Large intestine (tissue), 3 donors: Measurements from ENCODE around the gene CCDC71L. TPM values are rescaled to one million over a fixed set of nuclear protein-coding genes. Genes with fewer than 3 reads are reported as not detected.
A peak's percentile ranks its signal among the peaks of the same experiment; 100 is the strongest.

Experiments
- DNase-seq, 2 donors: peaks; one replicate each; pipeline versions ENCODE4 v3.0.0 to v3.0.0-alpha.2; 2013
- H3K27ac ChIP-seq: one replicate; pipeline ENCODE4 v1.5.1; 2013; ENCODE audit warnings: low read length
- H3K27me3 ChIP-seq: 2 replicates; pipeline ENCODE4 v1.6.1; 2013; ENCODE audit warnings: low read length; ENCODE audit not compliant: control insufficient read depth, insufficient read depth
- H3K36me3 ChIP-seq: 2 replicates; pipeline ENCODE4 v1.6.1; 2013; ENCODE audit warnings: low read length; ENCODE audit not compliant: control insufficient read depth, insufficient read depth
- H3K4me1 ChIP-seq: one replicate; pipeline ENCODE4 v1.6.1; 2013; ENCODE audit warnings: low read length; ENCODE audit not compliant: control insufficient read depth, insufficient read depth
- H3K4me3 ChIP-seq: one replicate; pipeline ENCODE4 v1.5.1; 2013; ENCODE audit warnings: low read length
- H3K9me3 ChIP-seq: one replicate; pipeline ENCODE4 v1.6.1; 2013; ENCODE audit warnings: mild to moderate bottlenecking, low read depth, low read length, moderate library complexity; ENCODE audit not compliant: control insufficient read depth
- WGBS: methylation state at CpG from one replicate; pipeline ENCODE4 v1.1.5; 2013; ENCODE audit warnings: low lambda C conversion rate; ENCODE audit not compliant: insufficient coverage; 5-methylcytosine and 5-hydroxymethylcytosine counted together
- polyA plus RNA-seq: library from polyadenylated mRNA; unstranded; fragments of 120-200 nt; gene quantifications from one replicate; pipeline ENCODE4 v1.2.1, GENCODE V29; 2013

The CCDC71L gene
- polyA plus RNA-seq, 1 donor: 11.5 TPM

DNA sequence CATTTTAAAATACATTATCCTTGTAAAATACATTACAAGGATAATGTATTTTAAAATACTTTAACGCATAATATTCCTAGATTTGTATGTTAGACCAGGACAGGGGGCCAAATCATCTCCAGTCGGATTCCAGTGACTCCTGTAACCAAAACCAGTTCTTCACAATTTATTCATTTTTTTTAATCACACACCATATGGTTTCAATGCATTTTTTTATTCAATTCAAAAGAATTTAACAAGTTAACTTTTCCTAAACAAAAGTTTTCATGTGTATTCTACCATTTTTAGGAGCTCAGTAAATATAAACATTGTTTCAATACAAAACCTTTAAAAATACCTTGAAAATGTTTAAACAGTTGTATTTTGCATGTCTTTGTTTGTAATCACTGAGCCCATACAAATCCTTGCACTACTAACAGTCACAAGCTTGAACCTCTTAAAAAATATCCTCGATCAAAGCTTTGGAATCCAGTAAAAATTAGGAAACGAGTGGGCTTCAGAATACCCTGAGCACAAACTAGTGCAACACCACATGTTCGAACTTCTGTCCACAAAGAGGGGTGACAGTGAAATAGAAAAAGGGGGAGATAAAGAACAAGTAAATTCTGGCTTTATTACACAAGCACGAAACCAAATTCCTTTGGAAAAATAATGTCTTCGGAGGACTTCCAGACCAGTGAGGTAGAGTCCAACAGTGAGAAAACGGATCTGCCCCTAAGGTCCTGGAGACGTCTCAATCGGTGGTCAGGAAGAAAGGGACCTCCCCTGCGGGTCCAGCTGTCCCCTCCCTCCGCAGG, 1.6 kb downstream of the CCDC71L start:
- H3K9me3 ChIP-seq: no peaks in the 10 kb centered on the region
- H3K27me3 ChIP-seq: no peaks in the 10 kb centered on the region
- DNase-seq: no peak
- peak overlapping the region; percentile 93 for H3K4me3 ChIP-seq
- WGBS: 79% methylated on average over 2 of the region's 12 CpGs
- peaks cover 8% of the 10 kb centered on the region for H3K4me1 ChIP-seq
- H3K36me3 ChIP-seq: no peaks in the 10 kb centered on the region
- H3K27ac ChIP-seq: peak overlapping the region; percentile 74

DNA sequence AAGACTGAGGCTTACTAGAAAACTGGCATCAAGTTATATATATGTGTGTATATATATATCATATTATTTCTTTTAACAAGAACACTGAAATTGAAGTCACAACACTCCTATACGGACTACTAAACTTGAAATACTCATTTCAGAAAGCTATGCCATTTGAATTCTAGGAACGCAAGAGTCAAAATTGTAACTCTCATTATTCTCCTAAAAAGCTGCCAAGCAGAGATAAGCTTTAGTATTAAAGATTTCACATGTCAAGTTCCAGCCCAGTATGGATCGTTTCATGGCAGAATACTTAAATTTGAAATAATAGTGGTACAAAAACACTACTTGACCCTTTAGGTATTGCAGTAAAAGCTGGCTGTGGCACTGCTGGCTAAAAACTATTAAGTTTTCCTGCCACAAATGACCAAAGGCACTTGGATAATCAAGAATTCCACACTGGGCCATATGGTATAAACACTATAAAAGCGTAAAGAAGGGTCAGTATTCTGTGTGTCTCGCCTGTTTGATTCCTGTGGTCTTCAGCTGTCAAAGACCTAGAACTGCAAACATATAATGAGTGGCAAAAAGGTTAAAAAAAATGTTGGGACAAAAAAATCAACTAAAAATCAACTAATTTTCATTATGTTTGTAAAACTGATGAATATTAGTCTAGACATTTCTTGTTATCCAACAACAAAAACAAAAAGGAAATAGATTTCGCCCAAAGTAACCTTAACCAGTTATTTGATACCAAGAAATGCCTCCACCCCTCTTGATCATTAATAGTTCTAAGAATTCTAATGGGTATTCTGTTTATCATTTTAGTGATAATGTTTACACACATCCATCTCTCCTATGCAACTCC, 2.4 kb downstream of the CCDC71L start:
- peaks cover 8% of the 10 kb centered on the region for H3K4me1 ChIP-seq
- no peaks in the 10 kb centered on the region for H3K27me3 ChIP-seq
- H3K36me3 ChIP-seq: no peaks in the 10 kb centered on the region
- 100% methylated on average over 3 of the region's 6 CpGs for WGBS
- H3K27ac ChIP-seq: no peak overlapping the region
- H3K9me3 ChIP-seq: no peaks in the 10 kb centered on the region
- H3K4me3 ChIP-seq: peak overlapping the region; percentile 93
- no peak for DNase-seq

DNA sequence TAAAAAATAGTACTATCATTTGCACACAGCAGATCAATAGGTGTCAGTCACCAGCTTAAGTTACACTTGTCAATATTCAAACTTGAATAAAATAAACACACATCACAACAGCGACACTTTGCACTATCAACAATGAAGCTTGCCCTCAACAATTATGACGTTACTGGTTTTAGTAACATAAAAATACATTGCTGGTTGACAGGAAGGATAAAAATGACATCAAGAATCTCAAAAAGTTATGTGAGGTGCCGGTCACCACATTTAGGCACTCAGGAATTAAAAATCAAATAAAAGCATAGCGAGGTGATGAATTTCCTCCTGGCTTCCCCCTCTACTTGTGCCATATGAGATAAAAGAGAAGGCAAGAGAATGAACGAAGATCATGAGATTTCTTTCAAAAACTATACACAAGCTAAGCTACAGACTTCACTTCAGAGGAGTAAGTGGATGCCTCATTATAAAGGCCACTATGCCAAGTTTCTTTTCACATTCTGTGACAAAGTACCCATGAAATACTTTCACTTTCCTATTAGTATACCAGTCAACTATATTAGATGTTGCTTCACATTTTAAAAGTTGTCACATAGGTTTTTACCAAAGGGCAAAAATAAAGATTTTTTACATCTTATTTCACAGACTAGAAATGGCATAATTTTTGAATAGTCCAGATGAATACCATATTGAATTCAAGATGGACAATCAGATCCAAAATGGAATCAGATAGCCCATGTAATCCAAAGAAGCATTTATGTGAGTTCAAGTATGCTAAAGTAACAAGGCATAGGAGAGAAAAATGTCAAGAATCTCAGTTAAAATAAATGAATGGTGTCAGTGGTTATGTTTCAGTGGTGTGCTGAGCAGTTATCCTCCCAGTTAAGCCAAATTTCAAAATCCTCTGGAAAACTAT, 3.6 kb downstream of the CCDC71L start:
- peak in 1 of 2 donors; percentile 15 for DNase-seq
- Histone ChIP-seq H3K4me1 (peaks cover 8% of the 10 kb centered on the region), H3K4me3 (no peak overlapping the region), H3K27ac (no peak overlapping the region), H3K9me3 (no peaks in the 10 kb centered on the region), H3K27me3 (peaks cover 2% of the 10 kb centered on the region), H3K36me3 (no peaks in the 10 kb centered on the region)
- WGBS: 71% methylated on average over 4 of the region's 5 CpGs

DNA sequence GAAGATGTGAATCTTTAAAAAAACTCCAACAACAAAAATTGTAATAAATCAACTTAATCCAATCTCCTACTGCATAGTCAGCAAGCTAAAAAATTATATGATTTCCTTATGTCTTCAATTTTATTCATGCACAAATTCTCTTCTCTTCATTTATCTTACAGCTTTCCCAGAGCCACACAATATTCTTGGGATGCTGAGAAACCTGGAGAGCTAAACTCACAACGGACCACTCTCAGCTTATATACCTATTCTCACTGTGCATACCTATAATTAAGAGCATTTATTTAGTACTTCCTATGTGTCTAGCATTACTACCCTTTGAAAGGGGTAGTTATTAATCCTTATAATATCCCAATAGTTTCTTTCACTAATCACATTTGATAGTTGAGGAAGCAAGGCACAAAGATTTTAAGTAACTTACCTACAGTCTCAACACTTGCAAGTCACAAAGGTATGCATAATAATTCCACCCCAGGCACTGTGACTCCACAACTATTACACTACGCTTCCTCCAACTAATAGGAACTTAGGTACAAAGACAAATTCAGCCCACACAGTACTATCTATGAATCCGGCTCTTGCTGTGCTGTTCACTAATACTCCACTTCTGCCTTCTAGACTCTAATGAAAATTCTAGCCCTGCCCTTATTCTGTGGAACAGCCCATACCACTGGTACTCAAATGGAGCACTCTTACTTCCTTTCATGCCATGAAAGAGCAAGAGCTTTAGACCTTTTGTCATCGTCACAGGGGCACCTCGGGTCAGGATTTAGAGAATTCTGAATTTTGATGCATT, 5.1 kb downstream of the CCDC71L start:
- Histone ChIP-seq H3K27me3 (peaks cover 2% of the 10 kb centered on the region), H3K4me1 (peaks cover 8% of the 10 kb centered on the region), H3K9me3 (no peaks in the 10 kb centered on the region), H3K4me3 (no peak overlapping the region), H3K36me3 (no peaks in the 10 kb centered on the region), H3K27ac (no peak overlapping the region)
- DNase-seq: no peak
- WGBS: no CpG with 5 or more reads among the region's 5 CpGs

DNA sequence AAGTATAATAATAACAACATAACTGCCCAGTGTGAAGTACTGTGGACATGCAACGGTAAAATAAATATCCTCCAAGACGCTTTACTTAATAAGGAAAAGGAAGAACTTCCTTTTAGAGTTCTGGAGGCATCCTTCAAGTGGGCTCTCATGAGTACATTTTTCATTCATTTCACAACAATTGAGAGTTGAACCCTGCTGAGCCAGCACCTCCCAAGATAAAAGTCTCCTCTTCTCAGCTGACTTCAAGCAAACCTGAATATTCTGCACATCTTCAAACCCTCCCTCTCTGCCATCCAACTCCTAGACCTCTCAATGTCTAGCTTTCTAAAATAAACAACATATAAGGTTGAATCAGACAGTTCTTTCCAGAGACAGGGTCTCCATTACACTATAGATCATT, 7.5 kb downstream of the CCDC71L start:
- Histone ChIP-seq H3K27me3 (peaks cover 2% of the 10 kb centered on the region), H3K9me3 (no peaks in the 10 kb centered on the region), H3K4me3 (no peak overlapping the region), H3K36me3 (no peaks in the 10 kb centered on the region), H3K27ac (no peak overlapping the region), H3K4me1 (peaks cover 6% of the 10 kb centered on the region)
- WGBS: no CpG with 5 or more reads among the region's 2 CpGs
- no peak for DNase-seq

DNA sequence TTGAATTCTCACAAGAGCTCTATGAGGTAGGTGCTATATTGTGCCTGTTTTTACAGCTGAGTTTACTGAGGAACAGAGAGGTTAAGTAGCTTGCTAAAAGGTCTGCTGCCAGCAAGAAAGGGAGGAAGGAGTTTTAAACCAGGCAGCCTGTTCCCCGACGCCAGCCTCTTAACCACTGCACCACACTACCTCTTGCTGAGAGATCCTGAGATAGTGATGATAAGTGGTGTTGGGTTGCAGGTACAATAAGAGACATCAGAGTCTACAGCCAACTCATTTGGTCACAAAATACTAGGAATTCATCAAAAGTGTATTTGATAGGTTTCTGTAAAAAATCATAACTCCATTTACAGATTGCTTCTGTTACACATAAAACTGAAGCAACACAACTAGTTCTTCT, 8.0 kb downstream of the CCDC71L start:
- peaks cover 2% of the 10 kb centered on the region for H3K27me3 ChIP-seq
- H3K4me1 ChIP-seq: peaks cover 5% of the 10 kb centered on the region
- no peak for DNase-seq
- H3K9me3 ChIP-seq: no peaks in the 10 kb centered on the region
- no peak overlapping the region for H3K27ac ChIP-seq
- no peaks in the 10 kb centered on the region for H3K36me3 ChIP-seq
- no peak overlapping the region for H3K4me3 ChIP-seq
- no CpG with 5 or more reads among the region's 2 CpGs for WGBS

DNA sequence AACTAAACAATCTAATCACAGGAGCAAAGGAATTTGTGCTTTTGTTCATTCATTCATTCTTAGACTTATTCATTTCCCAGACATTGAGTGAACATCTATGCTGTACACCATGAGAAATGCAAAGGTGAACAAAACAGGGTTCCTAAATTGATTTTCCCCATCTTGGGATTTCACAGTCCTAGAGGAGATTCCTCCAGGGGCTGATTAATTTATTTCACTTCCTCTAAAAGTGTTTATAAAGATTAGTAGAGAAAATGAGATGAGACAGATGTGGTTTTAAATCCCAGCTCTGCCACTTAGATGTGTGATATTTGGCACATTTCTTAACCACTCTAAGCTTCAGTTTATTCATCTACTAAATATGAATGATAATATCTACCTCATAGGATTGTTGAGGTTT, 8.9 kb downstream of the CCDC71L start:
- Histone ChIP-seq H3K27ac (no peak overlapping the region), H3K36me3 (no peaks in the 10 kb centered on the region), H3K27me3 (peaks cover 2% of the 10 kb centered on the region), H3K4me1 (peaks cover 2% of the 10 kb centered on the region), H3K4me3 (no peak overlapping the region), H3K9me3 (no peaks in the 10 kb centered on the region)
- DNase-seq: no peak

DNA sequence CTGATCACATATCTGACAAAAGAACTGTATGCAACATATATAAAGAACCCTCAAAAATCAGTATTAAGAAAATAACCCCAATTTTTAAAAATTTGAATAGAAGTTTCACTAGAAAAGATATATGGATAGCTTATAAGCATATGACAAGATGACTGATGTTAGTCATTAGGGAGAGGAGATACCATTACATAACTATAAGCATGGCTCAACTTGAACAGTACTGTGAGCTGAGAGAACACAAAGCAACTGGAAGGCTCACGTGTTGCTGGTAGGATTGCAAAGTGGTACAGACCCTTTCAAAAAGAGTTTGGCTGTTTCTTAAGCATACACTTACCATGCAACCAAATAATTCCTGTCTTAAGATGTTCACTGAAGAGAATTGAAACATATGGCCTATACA, 14.7 kb downstream of the CCDC71L start:
- Histone ChIP-seq H3K4me3 (no peak overlapping the region), H3K27me3 (no peaks in the 10 kb centered on the region), H3K4me1 (no peaks in the 10 kb centered on the region), H3K36me3 (no peaks in the 10 kb centered on the region), H3K27ac (no peak overlapping the region), H3K9me3 (no peaks in the 10 kb centered on the region)
- DNase-seq: no peak
- no CpG with 5 or more reads among the region's 1 CpG for WGBS

DNA sequence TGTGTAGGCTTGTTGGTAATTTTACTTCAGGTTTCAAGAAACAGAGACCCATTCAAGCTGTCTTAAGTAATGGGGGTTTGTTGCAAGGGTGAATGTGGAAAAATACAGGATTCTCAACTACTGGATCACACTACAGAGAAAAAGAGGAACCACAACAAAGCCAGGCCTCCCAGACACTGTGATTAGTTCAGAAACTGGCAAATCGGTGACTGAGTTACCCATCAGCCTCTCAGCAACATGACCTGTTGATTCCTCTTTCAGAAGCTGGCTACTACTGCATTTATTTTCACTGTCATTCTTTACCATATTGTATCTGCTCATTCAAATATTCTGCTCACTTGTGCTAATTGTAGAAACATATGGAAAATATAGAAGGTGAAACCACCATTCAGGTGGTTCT, 16.0 kb downstream of the CCDC71L start:
- Histone ChIP-seq H3K27me3 (no peaks in the 10 kb centered on the region), H3K9me3 (no peaks in the 10 kb centered on the region), H3K4me1 (no peaks in the 10 kb centered on the region), H3K27ac (no peak overlapping the region), H3K36me3 (no peaks in the 10 kb centered on the region), H3K4me3 (no peak overlapping the region)
- no CpG with 5 or more reads among the region's 1 CpG for WGBS
- no peak for DNase-seq
